Measurements from ENCODE around the gene DTNBP1. TPM values are rescaled to one million over a fixed set of nuclear protein-coding genes. Genes with fewer than 3 reads are reported as not detected.

Gene DTNBP1
- total RNA-seq, 6 donors from 2014 or later, result 16.2 to 33.5 (median 21.3) TPM

DNA sequence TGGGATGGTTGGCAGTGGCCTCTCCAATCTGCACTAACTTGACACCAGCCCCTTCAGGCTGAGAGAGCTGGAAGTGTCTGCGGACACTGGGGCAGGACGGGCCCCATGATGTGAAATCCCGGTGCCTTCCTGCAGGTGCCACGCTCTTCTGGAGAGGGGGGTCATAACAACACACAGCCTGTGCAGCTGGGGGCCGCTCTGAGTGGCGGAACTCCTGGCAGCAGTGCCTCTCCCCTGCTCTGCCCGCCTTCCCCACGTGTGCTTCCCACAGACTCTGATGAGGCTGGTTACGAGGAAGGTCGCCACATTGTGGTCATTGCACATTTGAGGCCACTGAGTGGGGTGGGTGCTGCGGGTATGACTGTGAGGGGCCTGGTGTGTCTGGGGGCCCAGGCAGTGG, 145.2 kb downstream of the DTNBP1 start:
- H3K4me1 ChIP-seq, result peaks cover 0 to 8% (median 5%) of the 10 kb centered on the region in 4 donors
- no peaks in the 10 kb centered on the region for H3K27me3 ChIP-seq
- no peak overlapping the region for H3K4me3 ChIP-seq
- no peak overlapping the region for H3K27ac ChIP-seq
- WGBS, 2 donors, result 89 to 95% methylated on average over 4 to 11 of the region's 11 CpGs
- no peak for DNase-seq
- no peak for ATAC-seq (ENCODE audit: low FRiP score in 2 of 2)
- H3K36me3 ChIP-seq, result peaks cover 9 to 75% (median 55%) of the 10 kb centered on the region in 4 donors
- no peaks in the 10 kb centered on the region for H3K9me3 ChIP-seq
- TF ChIP-seq, protein P1, sequence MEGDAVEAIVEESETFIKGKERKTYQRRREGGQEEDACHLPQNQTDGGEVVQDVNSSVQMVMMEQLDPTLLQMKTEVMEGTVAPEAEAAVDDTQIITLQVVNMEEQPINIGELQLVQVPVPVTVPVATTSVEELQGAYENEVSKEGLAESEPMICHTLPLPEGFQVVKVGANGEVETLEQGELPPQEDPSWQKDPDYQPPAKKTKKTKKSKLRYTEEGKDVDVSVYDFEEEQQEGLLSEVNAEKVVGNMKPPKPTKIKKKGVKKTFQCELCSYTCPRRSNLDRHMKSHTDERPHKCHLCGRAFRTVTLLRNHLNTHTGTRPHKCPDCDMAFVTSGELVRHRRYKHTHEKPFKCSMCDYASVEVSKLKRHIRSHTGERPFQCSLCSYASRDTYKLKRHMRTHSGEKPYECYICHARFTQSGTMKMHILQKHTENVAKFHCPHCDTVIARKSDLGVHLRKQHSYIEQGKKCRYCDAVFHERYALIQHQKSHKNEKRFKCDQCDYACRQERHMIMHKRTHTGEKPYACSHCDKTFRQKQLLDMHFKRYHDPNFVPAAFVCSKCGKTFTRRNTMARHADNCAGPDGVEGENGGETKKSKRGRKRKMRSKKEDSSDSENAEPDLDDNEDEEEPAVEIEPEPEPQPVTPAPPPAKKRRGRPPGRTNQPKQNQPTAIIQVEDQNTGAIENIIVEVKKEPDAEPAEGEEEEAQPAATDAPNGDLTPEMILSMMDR (IDR thresholded peaks at IDR 0.05), result no peak
- TF ChIP-seq POLR2AphosphoS5 (IDR thresholded peaks at IDR 0.05) (no peak), EP300 (IDR thresholded peaks at IDR 0.05) (no peak), POLR2A (IDR thresholded peaks at IDR 0.05) (no peak)

DNA sequence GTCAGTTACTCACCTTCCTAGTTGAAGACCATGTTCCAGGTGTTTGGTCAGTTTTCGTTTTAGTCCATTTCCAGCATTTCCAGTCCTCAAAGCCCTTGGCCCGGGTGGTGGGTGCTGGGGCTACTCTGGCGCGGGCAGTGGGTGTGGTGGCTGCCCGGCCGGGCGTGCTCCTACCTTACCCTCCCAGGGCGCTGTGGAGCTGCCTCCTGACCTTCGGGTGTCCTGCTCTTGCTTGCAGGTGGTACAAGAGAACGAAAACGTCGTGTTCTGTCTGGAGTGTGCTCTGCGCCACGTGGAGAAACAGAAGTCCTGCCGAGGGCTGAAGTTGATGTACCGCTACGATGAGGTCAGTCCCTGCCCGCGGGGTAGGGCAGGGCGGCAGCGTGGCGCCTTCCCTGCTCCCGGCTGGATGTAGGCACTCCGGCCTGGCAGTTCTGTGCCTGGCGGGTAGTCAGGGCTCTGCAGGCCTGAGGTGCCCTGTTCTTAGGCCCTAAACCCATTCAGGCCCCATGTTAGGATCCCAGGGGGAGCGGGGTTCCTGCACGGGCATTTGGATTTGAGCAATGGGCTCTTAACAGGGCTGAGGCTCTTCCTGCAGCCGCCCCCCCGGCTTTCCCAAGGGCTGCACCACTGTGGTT, 145.8 kb downstream of the DTNBP1 start:
- TF ChIP-seq EP300 (IDR thresholded peaks at IDR 0.05) (no peak), POLR2A (IDR thresholded peaks at IDR 0.05) (no peak), POLR2AphosphoS5 (IDR thresholded peaks at IDR 0.05) (no peak)
- TF ChIP-seq, protein P1 (IDR thresholded peaks at IDR 0.05), result no peak
- Histone ChIP-seq H3K27me3 (no peaks in the 10 kb centered on the region), H3K4me3 (no peak overlapping the region), H3K27ac (no peak overlapping the region), H3K9me3 (no peaks in the 10 kb centered on the region), H3K4me1 (peaks cover 0 to 5% (median 2%) of the 10 kb centered on the region in 4 donors), H3K36me3 (peaks cover 9 to 75% (median 56%) of the 10 kb centered on the region in 4 donors)
- ATAC-seq (ENCODE audit: low FRiP score in 2 of 2), result no peak
- DNase-seq, result no peak
- WGBS, 2 donors, result 97 to 99% methylated on average over 16 to 26 of the region's 29 CpGs

DNA sequence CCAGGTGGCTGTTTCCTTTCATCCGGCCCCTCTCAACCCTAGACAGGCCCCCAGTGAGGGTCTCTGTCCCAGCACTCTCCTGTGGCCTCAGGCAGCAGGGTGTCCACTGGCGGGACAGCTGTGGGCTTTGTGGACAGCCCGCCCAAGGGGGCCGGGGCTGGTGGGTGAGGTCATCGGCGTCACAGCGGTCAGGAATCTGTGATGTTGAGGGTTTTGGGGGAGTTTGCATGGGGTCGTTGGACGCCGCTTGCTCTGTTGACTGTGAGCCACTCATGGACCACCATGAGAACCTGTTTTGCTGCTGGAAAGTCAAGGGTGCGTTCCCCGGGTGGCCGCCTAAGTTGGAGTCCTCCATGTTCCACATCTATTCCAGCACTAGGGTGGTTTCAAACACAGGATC, 146.4 kb downstream of the DTNBP1 start:
- DNase-seq (no peak), ATAC-seq (ENCODE audit: low FRiP score in 2 of 2) (no peak)
- WGBS, 2 donors, result 96 to 97% methylated on average over 8 to 13 of the region's 13 CpGs
- peaks cover 9 to 82% (median 62%) of the 10 kb centered on the region in 4 donors for H3K36me3 ChIP-seq
- H3K9me3 ChIP-seq, result no peaks in the 10 kb centered on the region
- no peak for TF ChIP-seq POLR2AphosphoS5 (IDR thresholded peaks at IDR 0.05)
- TF ChIP-seq POLR2A (IDR thresholded peaks at IDR 0.05), result no peak
- TF ChIP-seq, protein P1 (IDR thresholded peaks at IDR 0.05), result no peak
- TF ChIP-seq EP300 (IDR thresholded peaks at IDR 0.05), result no peak
- H3K4me1 ChIP-seq, result no peaks in the 10 kb centered on the region
- no peak overlapping the region for H3K27ac ChIP-seq
- no peak overlapping the region for H3K4me3 ChIP-seq
- H3K27me3 ChIP-seq, result no peaks in the 10 kb centered on the region

- Histone ChIP-seq H3K36me3 (peaks cover 9 to 87% (median 65%) of the 10 kb centered on the region in 4 donors), H3K27me3 (no peaks in the 10 kb centered on the region), H3K4me3 (no peak overlapping the region), H3K9me3 (no peaks in the 10 kb centered on the region), H3K27ac (no peak overlapping the region), H3K4me1 (no peaks in the 10 kb centered on the region)
- no peak for ATAC-seq (ENCODE audit: low FRiP score in 2 of 2)
- 81 to 88% methylated on average over 18 of the region's 18 CpGs for WGBS, 2 donors
- TF ChIP-seq POLR2AphosphoS5 (IDR thresholded peaks at IDR 0.05) (no peak), POLR2A (IDR thresholded peaks at IDR 0.05) (no peak), EP300 (IDR thresholded peaks at IDR 0.05) (no peak)
- TF ChIP-seq, protein P1 (IDR thresholded peaks at IDR 0.05), result no peak
- DNase-seq, result no peak
These were observed 147.0 kb downstream of the DTNBP1 start for GRCh38 chr6:15515660-15516375.
